H9 (cell line): ENCODE measurements around the gene PTPRN2. TPM values are rescaled to one million over a fixed set of nuclear protein-coding genes. Genes with fewer than 3 reads are reported as not detected.
"Not testable (repeated sequence)": the region's sequence is repeated elsewhere in the genome, so short reads cannot be mapped to it uniquely, and the experiment has no call there.

Experiments used
- DNase-seq: peaks from one replicate; pipeline ENCODE4 v3.0.0-alpha.2; 2017
- H2AFZ ChIP-seq: one replicate; pipeline ENCODE4 v1.6.1; 2013; ENCODE audit warnings: mild to moderate bottlenecking, low read length, control low read depth, moderate library complexity
- H2AK5ac ChIP-seq: 2 replicates; pipeline ENCODE4 v1.6.1; 2013; ENCODE audit warnings: low read length, control low read depth, mixed read lengths; ENCODE audit not compliant: insufficient read length
- H2BK120ac ChIP-seq: one replicate; pipeline ENCODE4 v1.6.1; 2013; ENCODE audit warnings: low read depth, mild to moderate bottlenecking, low read length, control low read depth, inconsistent platforms; ENCODE audit not compliant: poor library complexity, severe bottlenecking
- H2BK12ac ChIP-seq: 2 replicates; pipeline ENCODE4 v1.6.1; 2013; ENCODE audit warnings: low read length, control low read depth, mixed read lengths, low read depth; ENCODE audit not compliant: insufficient read length
- H2BK15ac ChIP-seq: 2 replicates; pipeline ENCODE4 v1.6.1; 2013; ENCODE audit warnings: low read depth, low read length, control low read depth
- H2BK20ac ChIP-seq: one replicate; pipeline ENCODE4 v1.6.1; 2013; ENCODE audit warnings: low read depth, mild to moderate bottlenecking, low read length, control low read depth, inconsistent platforms; ENCODE audit not compliant: poor library complexity, severe bottlenecking
- H2BK5ac ChIP-seq: 2 replicates; pipeline ENCODE4 v1.6.1; 2013; ENCODE audit warnings: low read length, control low read depth, mixed read lengths; ENCODE audit not compliant: insufficient read length
- H3K14ac ChIP-seq: 2 replicates; pipeline ENCODE4 v1.6.1; 2013; ENCODE audit warnings: low read length, control low read depth; ENCODE audit not compliant: insufficient read depth
- H3K18ac ChIP-seq: 2 replicates; pipeline ENCODE4 v1.6.1; 2013; ENCODE audit warnings: low read depth, mild to moderate bottlenecking, mixed read lengths, low read length, control low read depth; ENCODE audit not compliant: insufficient read length
- H3K23ac ChIP-seq: 2 replicates; pipeline ENCODE4 v1.6.1; 2013; ENCODE audit warnings: low read length, control low read depth, mixed read lengths, low read depth; ENCODE audit not compliant: insufficient read length
- H3K23me2 ChIP-seq: 2 replicates; pipeline ENCODE4 v1.6.1; 2013; ENCODE audit warnings: low read depth, mild to moderate bottlenecking, mixed read lengths, low read length, control low read depth; ENCODE audit not compliant: insufficient read length, poor library complexity, severe bottlenecking
- H3K27ac ChIP-seq: 2 replicates; pipeline ENCODE4 v1.5.1; 2013; ENCODE audit warnings: low read length, control low read depth, mixed read lengths, low read depth; ENCODE audit not compliant: insufficient read length
- H3K27me3 ChIP-seq: 2 replicates; pipeline ENCODE4 v1.6.1; 2013; ENCODE audit warnings: low read length, control low read depth, inconsistent platforms; ENCODE audit not compliant: insufficient read depth
- H3K4ac ChIP-seq: 2 replicates; pipeline ENCODE4 v1.6.1; 2013; ENCODE audit warnings: low read depth, mild to moderate bottlenecking, control low read depth, inconsistent platforms, low read length, moderate library complexity
- H3K4me1 ChIP-seq: 2 replicates; pipeline ENCODE4 v1.6.1; 2013; ENCODE audit warnings: low read length, control low read depth, inconsistent platforms; ENCODE audit not compliant: insufficient read depth
- H3K4me2 ChIP-seq: 2 replicates; pipeline ENCODE4 v1.6.1; 2013; ENCODE audit warnings: low read length, control low read depth, mixed read lengths; ENCODE audit not compliant: insufficient read length, insufficient read depth
- H3K56ac ChIP-seq: 2 replicates; pipeline ENCODE4 v1.6.1; 2013; ENCODE audit warnings: low read depth, mild to moderate bottlenecking, mixed read lengths, low read length, control low read depth; ENCODE audit not compliant: insufficient read length
- H3K79me1 ChIP-seq: 2 replicates; pipeline ENCODE4 v1.6.1; 2013; ENCODE audit warnings: low read depth, mild to moderate bottlenecking, moderate library complexity, low read length, control low read depth, inconsistent platforms; ENCODE audit not compliant: insufficient read depth, poor library complexity, severe bottlenecking
- H3K79me2 ChIP-seq: 2 replicates; pipeline ENCODE4 v1.6.1; 2013; ENCODE audit warnings: low read length, control low read depth, inconsistent platforms; ENCODE audit not compliant: insufficient read depth
- H3K9ac ChIP-seq: 2 replicates; pipeline ENCODE4 v1.6.1; 2013; ENCODE audit warnings: low read length, control low read depth, mixed read lengths; ENCODE audit not compliant: insufficient read length; ENCODE audit errors: extremely low read depth
- H3K9me3 ChIP-seq: one replicate; pipeline ENCODE4 v1.6.1; 2013; ENCODE audit warnings: low read depth, low read length, inconsistent platforms; ENCODE audit not compliant: control insufficient read depth
- H3T11ph ChIP-seq: one replicate; pipeline ENCODE4 v1.6.1; 2013; ENCODE audit warnings: mild to moderate bottlenecking, low read length, control low read depth, inconsistent platforms
- H4K20me1 ChIP-seq: one replicate; pipeline ENCODE4 v1.6.1; 2013; ENCODE audit not compliant: control insufficient read depth, insufficient read length, insufficient read depth
- H4K5ac ChIP-seq: 2 replicates; pipeline ENCODE4 v1.6.1; 2013; ENCODE audit warnings: low read depth, mild to moderate bottlenecking, mixed read lengths, low read length, control low read depth; ENCODE audit not compliant: insufficient read length
- H4K8ac ChIP-seq: replicated peaks from 2 replicates; pipeline ENCODE4 v1.6.1; 2013; ENCODE audit warnings: low read length, control low read depth, mixed read lengths, low read depth; ENCODE audit not compliant: insufficient read length
- H4K91ac ChIP-seq: 2 replicates; pipeline ENCODE4 v1.6.1; 2013; ENCODE audit warnings: low read depth, mild to moderate bottlenecking, moderate library complexity, mixed read lengths, low read length, control low read depth; ENCODE audit not compliant: insufficient read length
- H3K27ac Mint-ChIP-seq, 3 experiments: 2 replicates in 2 of 3; 3 replicates in 1 of 3; pipeline ENCODE4 v1.8.0; 2020 to 2021; ENCODE audit warnings: mixed read lengths in 3 of 3, mild to moderate bottlenecking in 1 of 3, moderate library complexity in 1 of 3
- H3K27me3 Mint-ChIP-seq: 2 replicates; pipeline ENCODE4 v1.8.0; 2021; ENCODE audit warnings: low read depth, mild to moderate bottlenecking, moderate library complexity, mixed read lengths
- H3K36me3 Mint-ChIP-seq, 3 experiments: 2 replicates in 2 of 3; 3 replicates in 1 of 3; pipeline ENCODE4 v1.8.0; 2020 to 2021; ENCODE audit warnings: low read depth in 3 of 3, mixed read lengths in 3 of 3; ENCODE audit not compliant: insufficient read depth in 1 of 3
- H3K4me1 Mint-ChIP-seq, 2 experiments: 2 replicates each; pipeline ENCODE4 v1.8.0; 2020; ENCODE audit warnings: mixed read lengths in 2 of 2
- H3K4me3 Mint-ChIP-seq, 2 experiments: 2 replicates in 1 of 2; 3 replicates in 1 of 2; pipeline ENCODE4 v1.8.0; 2020 to 2021; ENCODE audit warnings: mild to moderate bottlenecking in 2 of 2, mixed read lengths in 2 of 2, moderate library complexity in 1 of 2
- H3K9me3 Mint-ChIP-seq, 2 experiments: 2 replicates in 1 of 2; 3 replicates in 1 of 2; pipeline ENCODE4 v1.8.0; 2020; ENCODE audit warnings: mild to moderate bottlenecking in 2 of 2, mixed read lengths in 2 of 2, moderate library complexity in 1 of 2
- WGBS: extraction: QIAGEN DNeasy Blood & Tissue Kit; methylation state at CpG from one replicate; pipeline ENCODE4 v1.1.7; 2013; ENCODE audit warnings: missing lambda C conversion rate, low lambda C conversion rate, mixed read lengths; ENCODE audit not compliant: insufficient read length; ENCODE audit errors: extremely low coverage; 5-methylcytosine and 5-hydroxymethylcytosine counted together
- total RNA-seq: library from RNA; stranded (reverse); gene quantifications from 2 replicates; pipeline ENCODE4 v1.2.1, GENCODE V29; 2021

The PTPRN2 gene
- total RNA-seq, 1 experiment from 2014 or later: 5.2 TPM

DNA sequence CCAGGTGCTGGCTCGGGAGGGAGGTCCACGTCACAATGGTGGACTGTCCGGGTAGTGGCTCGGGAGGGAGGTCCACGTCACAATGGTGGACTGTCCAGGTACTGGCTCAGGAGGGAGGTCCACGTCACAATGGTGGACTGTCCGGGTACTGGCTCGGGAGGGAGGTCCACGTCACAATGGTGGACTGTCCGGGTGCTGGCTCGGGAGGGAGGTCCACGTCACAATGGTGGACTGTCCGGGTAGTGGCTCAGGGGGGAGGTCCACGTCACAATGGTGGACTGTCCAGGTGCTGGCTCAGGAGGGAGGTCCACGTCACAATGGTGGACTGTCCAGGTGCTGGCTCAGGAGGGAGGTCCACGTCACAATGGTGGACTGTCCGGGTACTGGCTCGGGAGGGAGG is 65.8 kb downstream of the PTPRN2 start:
- H3K9me3 ChIP-seq: peaks cover 12% of the 10 kb centered on the region
- H3K9me3 Mint-ChIP-seq: peaks cover 22 to 34% of the 10 kb centered on the region in 2 experiments
- H3K79me1 ChIP-seq: not testable (repeated sequence)

More for the DNA sequence above, 65.8 kb downstream of the PTPRN2 start:
- H4K20me1 ChIP-seq, H2BK20ac ChIP-seq, H3K4me1 Mint-ChIP-seq, H3K4ac ChIP-seq, H3K56ac ChIP-seq, H4K8ac ChIP-seq, DNase-seq, H3K27ac Mint-ChIP-seq, H3K79me2 ChIP-seq, H2AFZ ChIP-seq, H2BK12ac ChIP-seq, H4K5ac ChIP-seq, H4K91ac ChIP-seq, H2BK15ac ChIP-seq, H3K9ac ChIP-seq, H3T11ph ChIP-seq, H3K23ac ChIP-seq, H2BK120ac ChIP-seq, H3K14ac ChIP-seq, H3K4me1 ChIP-seq, H3K27ac ChIP-seq, H3K18ac ChIP-seq, H3K4me2 ChIP-seq, H3K27me3 ChIP-seq, H2BK5ac ChIP-seq, H3K27me3 Mint-ChIP-seq, H3K23me2 ChIP-seq, H3K4me3 Mint-ChIP-seq, H2AK5ac ChIP-seq: not testable (repeated sequence)
- peaks cover 11 to 25% (median 11%) of the 10 kb centered on the region in 3 experiments for H3K36me3 Mint-ChIP-seq
- WGBS: no CpG with 5 or more reads among the region's 18 CpGs
